Measurements from ENCODE around the gene SPACA6. TPM values are rescaled to one million over a fixed set of nuclear protein-coding genes. Genes with fewer than 3 reads are reported as not detected.
A peak's percentile ranks its signal among the peaks of the same experiment; 100 is the strongest.
"Not testable (repeated sequence)": the region's sequence is repeated elsewhere in the genome, so short reads cannot be mapped to it uniquely, and the experiment has no call there.

The SPACA6 gene
- total and polyA plus RNA-seq, 10 of the 15 experiments (the other 5 are each of a cell fraction or from before 2014, with no cell fraction given): 0.31 to 6.5 (median 1.7) TPM

DNA sequence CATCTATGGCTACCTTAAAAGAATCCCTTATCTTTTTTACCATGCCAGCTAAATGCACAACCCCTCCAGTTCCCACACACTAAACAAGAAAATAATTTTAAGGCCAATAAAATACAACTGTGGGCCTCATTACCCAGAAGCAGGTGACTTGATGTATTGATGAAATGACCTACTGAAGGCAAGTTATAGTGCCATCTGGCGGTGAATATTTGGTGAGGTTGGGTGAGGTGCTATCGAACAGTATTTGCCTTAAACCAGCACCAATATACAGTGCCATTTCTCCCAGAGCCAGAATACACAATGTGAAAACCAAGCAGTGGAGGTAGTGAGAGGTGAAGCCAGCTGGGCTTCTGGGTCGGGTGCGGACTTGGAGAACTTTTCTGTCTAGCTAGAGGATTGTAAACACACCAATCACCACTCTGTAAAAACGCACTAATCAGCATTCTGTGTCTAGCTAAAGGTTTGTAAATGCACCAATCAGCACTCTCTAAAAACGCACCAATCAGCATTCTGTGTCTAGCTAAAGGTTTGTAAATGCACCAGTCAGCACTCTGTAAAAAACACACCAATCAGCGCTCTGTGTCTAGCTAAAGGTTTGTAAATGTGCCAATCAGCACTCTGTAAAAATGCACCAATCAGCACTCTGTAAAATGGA lies 17.1 kb upstream of the SPACA6 start:
- 35% methylated on average over 7 of the region's 7 CpGs for WGBS (ENCODE audit: insufficient coverage, insufficient replicate concordance, low lambda C conversion rate, missing lambda C conversion rate)
- H3K27me3 ChIP-seq (replicated peaks in 1 of 2; ENCODE audit: control insufficient read depth in 2 of 2, insufficient read depth in 2 of 2, low read length in 1 of 2); POLR2A ChIA-PET; H3K36me3 ChIP-seq (ENCODE audit: control insufficient read depth in 2 of 2, insufficient read depth in 2 of 2, low read length in 1 of 2); H2AFZ ChIP-seq (ENCODE audit: control insufficient read depth, low read depth, low read length); H3K79me2 ChIP-seq (ENCODE audit: control insufficient read depth, insufficient read depth, low read length); H3K27ac ChIP-seq (ENCODE audit: control insufficient read depth, insufficient read depth); H3K9ac ChIP-seq (ENCODE audit: control insufficient read depth, insufficient read depth, low read length); DNase-seq (ENCODE audit: low read depth, low spot score); H3K9me3 ChIP-seq (replicated peaks; ENCODE audit: control insufficient read depth, insufficient read depth, low read length); H3K4me1 ChIP-seq (ENCODE audit: control insufficient read depth, insufficient read depth, low read length); ATAC-seq; in situ Hi-C loops (cut with MboI); RAD21 ChIA-PET (ENCODE audit: unreplicated experiment); H4K20me1 ChIP-seq (ENCODE audit: control insufficient read depth, insufficient read depth); intact Hi-C loops (cut with micrococcal nuclease; ENCODE audit: unreplicated experiment); BruUV-seq (replicated peaks); H3K4me2 ChIP-seq (ENCODE audit: control insufficient read depth, insufficient read depth); H3K4me3 ChIP-seq; FAIRE-seq: not testable (repeated sequence)
- ChIA-PET SMC1A (ENCODE audit: uncharacterized antibody, unreplicated experiment) (interaction anchor here (1.0 kb wide), 1 partner anchor 12 kb away, joined by 3 read pairs; no protein-coding TSS in a partner anchor), CTCF (interaction anchor here (1.2 to 4.9 kb wide), 3 partner anchors 12 to 162 kb away, joined by 4 to 22 read pairs (median 4); no protein-coding TSS in a partner anchor)
- TF ChIP-seq CTCF (IDR thresholded peaks at IDR 0.05 in 2 of 3, conservative IDR thresholded peaks at IDR 0.05 in 1 of 3; ENCODE audit: control insufficient read depth in 2 of 3, extremely low read depth in 1 of 3, insufficient read depth in 1 of 3, low read depth in 3 of 3, low read length in 3 of 3) (peak; percentile 14 to 32 (median 20); a peak in 4 of 6 replicates), RAD21 (IDR thresholded peaks at IDR 0.05; ENCODE audit: insufficient read depth, low read depth, low read length) (0 out of 2 replicates have a peak, but pooled peaks have one; percentile 25), NFYB (IDR thresholded peaks at IDR 0.05; ENCODE audit: insufficient read depth, low read depth, low read length) (0 out of 2 replicates have a peak, but pooled peaks have one; percentile 21)

Measured in GM12878 (cell line).